GM18508 (cell line): ENCODE results near the gene STX10.

ENCODE experiments used
- ATAC-seq: cut with Tn5 transposase; IDR thresholded peaks from one replicate; pipeline ENCODE4 v1.9.1; 2021; ENCODE audit warnings: moderate number of reproducible peaks; ENCODE audit not compliant: insufficient read depth, unreplicated experiment

Gene STX10

DNA sequence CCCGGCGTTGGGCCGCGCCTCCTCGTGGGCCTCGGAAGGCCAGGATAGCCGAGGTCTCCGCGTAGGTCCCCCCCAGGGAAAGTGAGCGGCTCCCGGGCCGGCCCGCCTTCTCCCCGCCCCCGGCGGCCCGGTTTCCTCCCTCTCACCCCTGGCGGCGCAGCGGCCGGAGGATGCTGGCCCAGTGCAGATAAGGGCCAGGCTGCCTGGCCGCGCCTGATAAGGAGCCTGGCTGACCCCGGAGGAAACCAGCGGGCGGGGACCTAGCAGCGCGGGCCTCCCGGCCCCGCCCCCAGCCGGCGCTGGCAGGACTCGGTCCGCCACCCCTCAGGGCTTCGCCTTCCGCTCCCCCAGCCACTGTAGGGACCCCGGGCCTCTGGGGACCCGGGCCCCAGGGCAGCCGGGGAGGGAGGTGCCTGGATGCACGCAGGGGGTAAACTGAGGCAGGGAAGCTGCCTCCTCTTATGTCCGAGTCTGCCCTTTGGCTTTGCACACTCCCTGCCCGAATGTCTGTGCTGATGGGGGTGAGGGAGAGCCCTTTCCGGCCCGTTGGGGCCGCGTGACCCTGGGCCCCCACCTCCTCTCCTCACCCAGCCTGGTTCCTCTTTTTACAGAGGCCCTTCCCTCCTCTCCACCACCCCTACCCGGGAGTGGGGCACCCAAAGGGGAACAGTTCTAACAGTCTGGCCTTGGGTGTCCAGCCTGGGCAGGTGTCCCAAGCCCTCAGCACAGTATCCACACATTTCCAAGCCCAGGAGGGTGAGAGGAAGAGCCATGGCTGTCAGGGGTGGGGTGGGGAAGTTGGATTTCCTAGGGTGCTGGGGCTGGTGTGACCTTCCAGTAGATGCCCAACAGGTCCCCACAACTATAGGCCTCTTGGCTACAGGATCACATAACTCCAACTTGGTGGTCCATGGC, 47.3 kb downstream of the STX10 start, which contains the start of gene LYL1:
Gene LYL1, minus strand, starts transcription at position 193 of the 915 bp plus-strand sequence. CDS start 1,687 bp downstream, outside the sequence.
- ATAC-seq, result no peak

- no peak for ATAC-seq
These were observed 47.8 kb downstream of the STX10 start for GRCh38 chr19:13102416-13102665.

- no peak for ATAC-seq
These were observed 48.4 kb downstream of the STX10 start for GRCh38 chr19:13101590-13102415.

DNA sequence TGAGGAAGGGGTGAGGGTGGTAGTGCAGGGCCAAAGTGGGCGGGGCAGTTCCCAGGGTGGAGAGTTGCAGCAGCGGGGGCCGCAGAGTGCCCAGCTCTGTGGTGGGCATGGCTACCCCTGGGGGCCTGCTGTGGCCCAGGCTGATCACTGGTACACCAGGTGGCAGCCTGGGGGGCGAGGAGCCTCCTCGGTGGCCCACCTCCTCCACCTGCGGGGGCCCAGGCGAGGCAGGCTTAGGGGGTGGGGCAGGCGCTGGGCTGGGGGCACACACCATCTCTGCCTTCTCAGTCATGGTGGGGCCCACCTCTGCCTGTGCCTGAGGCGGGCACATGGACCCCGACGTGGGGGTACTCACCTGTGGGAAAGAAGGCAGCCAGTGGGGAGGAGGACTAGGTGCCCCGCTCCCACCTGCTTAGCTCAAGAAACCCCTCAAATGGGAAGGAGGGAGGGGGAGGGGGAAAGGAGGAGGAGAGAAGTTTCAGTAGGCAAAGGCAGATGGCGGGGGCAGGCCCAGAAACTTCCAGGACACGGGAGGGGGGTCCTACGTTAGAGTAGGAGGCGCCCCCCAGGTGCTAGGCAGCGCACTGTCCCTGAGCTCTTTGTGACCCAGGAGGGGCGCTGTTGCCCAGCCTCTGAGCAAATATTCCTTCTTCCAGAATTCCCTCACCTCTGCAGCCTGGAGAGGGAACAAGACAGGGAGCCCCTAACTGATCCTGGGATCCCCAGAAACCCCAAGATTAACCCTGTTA, 49.2 kb downstream of the STX10 start:
- no peak for ATAC-seq

DNA sequence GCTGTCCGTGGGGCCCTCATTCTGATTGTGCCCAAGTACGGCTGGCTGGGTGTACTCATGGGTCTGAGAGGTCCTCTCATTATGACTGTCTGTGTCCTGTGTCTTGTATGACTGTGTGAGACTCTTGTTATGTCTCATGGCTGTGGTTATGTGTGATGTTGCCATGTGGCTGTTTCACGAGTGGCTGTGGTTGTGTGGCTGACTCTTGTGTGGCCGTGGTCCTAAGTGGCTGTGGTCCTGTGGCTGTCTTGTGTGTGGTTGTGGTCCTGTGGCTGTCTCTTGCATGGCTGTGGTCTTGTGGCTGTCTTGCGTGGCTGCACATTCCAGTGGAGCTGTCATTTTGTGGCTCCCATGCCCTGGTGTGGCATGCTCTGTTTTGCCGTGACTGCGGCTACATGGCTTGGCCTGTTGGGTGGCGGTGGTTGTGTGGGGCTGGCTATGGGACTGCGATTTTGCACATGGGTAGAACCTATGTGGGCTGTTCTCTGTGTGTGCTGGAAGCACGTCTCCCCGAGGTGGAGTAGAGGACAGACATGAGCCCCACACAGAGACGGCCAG, 50.1 kb downstream of the STX10 start:
- ATAC-seq, result no peak

DNA sequence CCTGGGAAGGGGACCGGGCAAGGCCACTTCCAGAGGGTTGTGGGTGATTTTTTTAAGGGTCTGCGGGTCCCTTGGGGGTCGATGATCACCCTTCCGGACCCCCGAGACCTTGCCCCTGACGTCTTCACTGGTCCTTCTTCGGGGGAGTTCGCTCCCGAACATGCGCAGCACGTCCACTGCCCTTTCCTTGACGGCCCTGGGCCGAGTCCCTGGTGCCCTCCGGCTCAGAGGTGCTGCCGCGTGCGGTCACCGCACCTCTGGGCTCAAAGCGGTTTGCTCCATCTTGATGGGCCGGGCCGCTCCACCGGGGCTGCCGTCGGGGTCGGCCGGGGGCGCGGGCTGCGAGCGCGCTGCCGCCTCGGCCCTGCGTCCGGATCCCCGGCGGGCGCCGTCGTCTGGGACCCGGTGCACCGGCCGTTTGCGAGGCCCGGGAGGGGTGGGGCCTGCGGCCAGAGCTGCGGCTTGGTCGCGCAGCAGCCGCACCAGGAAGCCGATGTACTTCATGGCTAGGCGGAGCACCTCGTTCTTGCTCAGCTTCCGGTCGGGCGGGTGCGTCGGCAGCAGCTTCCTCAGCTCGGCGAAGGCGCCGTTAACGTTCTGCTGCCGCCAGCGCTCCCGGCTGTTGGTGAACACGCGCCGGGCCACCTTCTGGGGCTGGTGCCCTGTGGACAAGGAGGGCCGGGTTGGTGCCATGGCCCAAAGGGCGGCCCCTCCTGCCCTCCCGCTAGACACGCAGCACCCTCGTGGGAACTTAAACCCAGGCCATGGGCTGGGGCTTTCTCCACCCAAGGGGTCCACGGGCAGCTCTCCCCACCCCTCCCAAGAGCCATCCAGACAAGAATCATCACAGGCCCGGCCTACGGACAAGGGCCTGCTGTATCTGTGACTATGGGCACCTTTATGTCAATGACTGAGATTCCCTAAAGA, 50.8 kb downstream of the STX10 start:
- ATAC-seq, result no peak

DNA sequence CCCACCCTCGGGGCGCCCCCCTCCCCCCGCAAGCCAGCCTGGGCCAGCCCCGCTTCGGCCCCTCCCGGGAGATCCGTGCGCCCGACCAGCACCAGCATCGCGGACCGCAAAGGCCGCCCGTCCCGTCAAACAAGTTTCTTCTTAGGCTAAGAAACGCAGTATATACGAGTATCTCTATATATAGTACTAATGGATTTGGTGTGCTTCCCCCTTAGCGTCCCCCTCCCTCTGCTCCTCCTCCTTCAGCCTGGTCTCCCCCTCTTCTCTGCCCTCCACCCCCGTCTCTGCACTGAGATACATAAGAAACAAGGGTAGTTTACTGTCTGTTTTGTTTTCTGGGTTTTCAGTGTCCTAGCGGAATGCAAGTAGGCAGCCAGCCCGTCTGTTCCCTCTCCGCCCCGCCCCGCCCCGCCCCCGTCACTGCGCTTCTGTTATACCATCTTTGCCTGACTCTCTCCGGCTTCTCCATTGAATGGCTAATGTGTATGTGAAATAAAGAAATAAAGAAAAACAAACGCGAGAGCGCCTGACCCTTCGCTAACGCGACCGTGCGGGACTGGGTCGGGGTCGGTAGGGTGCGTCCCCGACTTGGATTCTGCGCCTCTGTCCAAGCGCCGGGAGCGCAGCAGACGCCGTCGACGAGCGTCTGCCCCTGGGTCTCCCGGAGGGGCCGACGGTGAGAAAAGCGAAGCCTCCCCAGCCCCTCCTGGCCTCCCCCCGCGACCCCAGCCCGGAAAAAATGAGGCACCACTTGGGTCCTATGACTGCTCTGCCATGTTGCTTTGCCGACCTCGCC, 51.7 kb downstream of the STX10 start:
- ATAC-seq, result no peak

- no peak for ATAC-seq
These were observed 52.5 kb downstream of the STX10 start for GRCh38 chr19:13097463-13098258.

- ATAC-seq, result no peak
These were observed 53.1 kb downstream of the STX10 start for GRCh38 chr19:13097033-13097462.

DNA sequence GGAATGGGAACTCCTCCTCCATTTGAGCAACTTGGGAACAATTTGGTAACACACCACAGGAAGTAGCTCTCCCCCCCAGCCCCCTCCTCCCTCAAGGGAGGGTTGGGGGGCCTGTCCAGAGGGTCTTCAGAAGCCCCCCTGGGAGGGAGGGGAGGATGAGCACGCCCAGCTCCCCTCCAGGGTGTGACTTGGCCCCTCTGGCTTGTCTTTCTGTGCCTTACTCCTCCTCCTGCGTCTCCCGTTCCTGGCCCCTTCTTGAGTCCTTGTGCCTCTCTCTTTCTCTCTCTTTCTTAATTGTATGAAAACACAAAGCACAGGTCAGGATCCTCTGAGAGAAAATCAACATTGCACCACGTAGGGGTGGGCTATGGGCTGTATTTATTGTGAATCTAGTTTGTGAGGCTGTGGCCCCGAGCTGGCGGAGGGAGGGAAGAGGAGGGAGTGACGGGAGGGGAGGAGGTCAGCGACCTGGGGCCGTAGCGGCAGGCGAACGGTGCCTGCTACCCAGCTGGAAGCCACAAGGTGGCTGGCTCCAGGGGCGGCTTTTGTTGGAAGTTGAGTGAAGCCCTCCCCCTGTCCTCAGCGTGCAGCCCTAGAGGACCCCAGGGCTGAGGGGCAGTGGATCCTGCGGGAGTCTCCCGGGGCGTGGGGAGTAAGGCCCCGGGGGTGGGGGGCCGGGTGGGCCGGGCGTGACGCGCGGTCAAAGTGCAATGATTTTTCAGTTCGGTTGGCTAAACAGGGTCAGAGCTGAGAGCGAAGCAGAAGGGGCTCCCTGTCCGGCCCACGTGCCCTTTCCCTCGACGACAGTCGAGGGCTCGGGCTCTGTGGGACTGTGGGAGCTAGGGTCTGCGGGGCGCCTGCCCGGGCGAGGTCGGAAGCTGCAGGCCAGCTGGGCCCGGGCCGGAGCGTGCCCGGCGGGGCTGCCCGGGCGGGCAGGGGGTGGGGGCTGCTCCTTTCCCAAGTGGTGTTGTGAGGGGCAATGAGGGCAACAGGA, 53.9 kb downstream of the STX10 start:
- ATAC-seq, result no peak

GRCh38 chr19:13095393-13095784, 54.8 kb downstream of the STX10 start:
- ATAC-seq, result no peak

DNA sequence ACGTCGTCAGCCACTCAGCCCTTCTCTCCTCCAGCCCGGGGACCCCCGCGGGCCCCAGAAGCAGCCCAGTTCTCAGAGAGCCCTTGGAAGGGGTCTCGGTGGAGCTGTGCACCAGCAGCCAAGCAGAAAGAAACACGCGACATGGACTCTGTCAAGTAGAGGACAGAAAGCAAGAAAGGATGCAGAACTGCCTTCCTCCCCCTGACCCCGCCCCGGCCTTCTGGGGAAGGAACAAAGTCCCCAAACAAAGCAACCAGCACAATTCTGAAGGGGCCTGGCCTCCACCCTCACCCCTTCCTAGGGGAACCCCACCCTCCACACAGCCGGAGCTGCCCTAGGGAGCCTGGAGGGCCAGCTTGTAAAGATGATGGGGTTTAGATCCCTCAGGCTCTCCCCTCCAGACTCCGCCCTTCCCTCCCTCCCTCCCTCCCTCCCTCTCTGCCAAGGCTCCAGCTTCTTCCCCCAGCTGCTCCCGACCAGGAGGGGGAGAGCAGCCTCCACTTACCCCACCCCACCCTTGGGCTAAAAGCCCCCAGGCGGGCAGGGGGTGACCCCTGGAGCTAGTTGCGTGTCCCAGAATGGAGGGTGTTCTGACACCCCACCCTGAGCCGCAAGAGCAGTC, 55.3 kb downstream of the STX10 start:
- ATAC-seq, result no peak

DNA sequence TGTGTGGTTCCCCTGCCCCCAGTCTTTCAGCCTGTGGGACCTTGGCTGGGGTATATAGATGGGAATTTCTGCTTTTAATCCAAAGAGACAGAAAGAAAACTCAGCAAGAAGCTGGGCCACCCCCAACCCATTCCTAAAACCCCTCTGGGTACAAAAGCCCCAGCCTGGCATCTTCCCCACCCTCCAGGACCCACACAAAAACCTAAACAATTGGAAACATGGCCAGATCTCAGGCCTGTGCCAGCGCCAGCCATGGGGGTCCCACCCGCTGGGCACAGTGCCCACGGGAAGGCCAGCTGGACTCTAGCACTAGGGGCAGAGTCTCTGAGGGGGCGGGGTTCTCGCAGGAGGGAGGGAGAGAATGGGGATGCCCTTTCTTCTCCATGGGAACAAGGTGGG, 56.1 kb downstream of the STX10 start:
- no peak for ATAC-seq
